KOPT-K1 (cell line): ENCODE results near the gene ATXN1L.
"Not testable (repeated sequence)": the region's sequence is repeated elsewhere in the genome, so short reads cannot be mapped to it uniquely, and the experiment has no call there.

Experiments used
- H3K27ac ChIP-seq: fragments of 200-600 bp; sonication (generic); 2 replicates; pipeline ENCODE4 v1.5.1; 2016; ENCODE audit warnings: antibody characterized with exemption, mild to moderate bottlenecking, low read depth, low read length; ENCODE audit not compliant: poor library complexity, severe bottlenecking
- H3K36me3 ChIP-seq: fragments of 200-600 bp; sonication (generic); 2 replicates; pipeline ENCODE4 v1.5.1; 2017; ENCODE audit warnings: antibody characterized with exemption, mild to moderate bottlenecking, low read length, moderate library complexity; ENCODE audit not compliant: insufficient read depth
- H3K9me3 ChIP-seq: fragments of 200-600 bp; sonication (generic); 2 replicates; pipeline ENCODE4 v1.5.1; 2017; ENCODE audit warnings: antibody characterized with exemption, low read length, mild to moderate bottlenecking; ENCODE audit not compliant: insufficient read depth, poor library complexity, severe bottlenecking

ATXN1L gene

DNA sequence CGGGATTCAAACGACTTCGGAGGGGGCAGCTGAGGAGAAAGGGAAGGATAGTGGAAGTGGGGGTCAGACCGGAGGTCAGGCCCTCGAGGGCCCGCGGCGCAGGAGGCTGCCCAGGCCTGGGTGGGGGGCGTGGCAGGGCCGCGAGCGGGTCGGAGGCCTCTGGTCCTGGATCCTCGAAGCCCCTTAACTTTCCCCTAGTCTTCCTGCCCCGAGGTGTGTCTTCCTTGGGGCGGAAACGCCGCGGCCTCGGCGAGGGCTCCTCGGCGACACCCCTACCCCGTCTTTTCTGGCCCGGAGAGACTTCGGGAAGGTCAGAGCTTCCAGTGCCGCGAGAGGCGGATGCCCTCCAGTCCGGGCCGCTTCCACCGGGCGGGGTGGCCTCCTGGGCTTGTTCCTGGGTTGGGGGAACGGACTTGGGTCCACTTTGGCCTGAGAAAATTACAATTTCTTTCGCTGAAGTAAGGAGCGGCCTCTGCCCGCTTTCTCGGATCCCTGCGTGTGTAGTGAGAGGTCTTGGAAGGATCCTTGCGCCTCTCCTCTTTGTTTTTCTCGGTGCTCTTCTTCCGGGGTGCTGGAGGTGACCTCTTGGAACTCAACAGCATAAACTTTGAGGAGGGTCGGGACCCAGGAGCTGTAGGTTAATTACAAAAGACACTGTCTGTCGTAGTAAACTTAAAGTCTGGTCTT is 50.0 kb downstream of the ATXN1L start:
- Histone ChIP-seq H3K9me3 (no peaks in the 10 kb centered on the region), H3K27ac (peak overlapping the region; percentile 90), H3K36me3 (peaks cover 9% of the 10 kb centered on the region; the same call in 1 of the 2 replicates)

DNA sequence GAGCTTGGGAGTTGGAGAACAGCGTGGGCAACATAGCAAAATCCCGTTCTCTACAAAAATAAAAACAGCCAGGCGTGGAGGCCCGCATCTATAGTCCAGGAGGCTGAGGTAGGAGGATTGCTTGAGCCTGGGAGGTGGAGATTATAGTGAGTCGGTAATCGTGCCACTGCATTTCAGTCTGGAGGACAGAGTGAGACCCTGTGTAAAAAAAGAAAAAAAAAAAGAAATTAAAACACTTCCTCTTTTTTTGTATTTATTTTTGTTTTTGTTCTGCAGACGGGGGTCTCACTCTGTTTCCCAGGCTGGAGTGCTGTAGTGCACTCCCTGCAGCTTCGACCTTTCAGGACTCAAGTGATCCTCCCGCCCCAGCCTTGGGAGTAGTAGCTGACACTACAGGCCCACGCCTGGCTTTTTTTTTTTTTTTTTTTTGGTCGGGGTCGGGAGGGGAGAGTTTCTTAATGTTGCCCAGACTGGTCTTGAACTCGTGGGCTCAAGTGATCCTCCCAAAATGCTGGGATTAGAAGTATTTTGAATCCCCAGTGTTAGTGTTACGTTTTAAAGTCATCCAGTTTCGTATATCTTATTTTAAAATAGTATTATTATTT is 51.1 kb downstream of the ATXN1L start:
- H3K27ac ChIP-seq = peak overlapping the region; percentile 19
- no peaks in the 10 kb centered on the region for H3K9me3 ChIP-seq
- peaks cover 9% of the 10 kb centered on the region; the same call in 1 of the 2 replicates for H3K36me3 ChIP-seq

- Histone ChIP-seq H3K27ac (no peak overlapping the region), H3K9me3 (no peaks in the 10 kb centered on the region), H3K36me3 (peaks cover 9% of the 10 kb centered on the region; the same call in 1 of the 2 replicates)
Observed at GRCh38 chr16:71899171-71899570, 53.4 kb downstream of the ATXN1L start.

GRCh38 chr16:71902656-71903365 is 57.0 kb downstream of the ATXN1L start:
- Histone ChIP-seq H3K36me3 (peaks cover 5% of the 10 kb centered on the region; the same call in 1 of the 2 replicates), H3K27ac (no peak overlapping the region), H3K9me3 (no peaks in the 10 kb centered on the region)

DNA sequence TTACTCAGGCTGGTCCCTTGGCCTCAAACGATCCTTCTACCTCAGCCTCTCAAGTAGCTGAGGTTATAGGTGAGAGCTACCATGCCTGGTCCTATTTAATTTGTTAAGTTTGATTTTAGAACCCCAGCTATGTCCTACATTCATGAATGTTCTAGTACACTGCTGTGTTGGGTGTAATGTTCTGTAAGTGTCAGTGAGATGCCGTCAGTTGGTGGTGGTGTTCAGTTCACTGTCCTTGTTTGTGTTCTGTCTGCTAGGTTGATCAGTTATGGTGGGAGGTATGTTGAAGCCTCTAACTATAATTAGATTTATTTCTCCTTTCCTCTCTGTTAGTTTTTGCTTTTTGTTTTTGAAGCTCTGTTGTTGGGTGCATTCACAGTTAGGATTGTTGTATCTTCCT is 57.8 kb downstream of the ATXN1L start:
- no peaks in the 10 kb centered on the region for H3K9me3 ChIP-seq
- peaks cover 7% of the 10 kb centered on the region; the same call in 1 of the 2 replicates for H3K36me3 ChIP-seq
- H3K27ac ChIP-seq = no peak overlapping the region

GRCh38 chr16:71904239-71904638 is 58.5 kb downstream of the ATXN1L start:
- Histone ChIP-seq H3K36me3 (peaks cover 13% of the 10 kb centered on the region), H3K27ac (no peak overlapping the region), H3K9me3 (no peaks in the 10 kb centered on the region)

DNA sequence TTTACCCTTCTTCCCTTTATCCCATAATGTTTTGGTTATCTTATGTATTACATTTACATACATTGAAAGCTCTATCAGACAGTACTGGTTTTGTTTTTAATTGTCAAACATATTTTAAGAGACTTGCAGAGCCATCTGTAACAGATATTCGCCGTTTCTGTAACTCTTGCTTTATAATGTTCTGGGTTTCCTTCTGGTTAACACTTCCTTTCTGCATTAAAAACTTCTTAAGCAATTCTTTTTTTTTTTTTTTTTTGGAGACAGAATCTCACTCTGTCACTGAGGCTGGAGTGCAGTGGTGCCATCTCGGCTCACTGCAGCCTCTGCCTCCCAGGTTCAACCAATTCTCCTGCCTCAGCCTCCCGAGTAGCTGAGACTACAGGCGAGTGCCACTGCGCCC is 60.0 kb downstream of the ATXN1L start:
- not testable (repeated sequence) for H3K27ac ChIP-seq, H3K9me3 ChIP-seq
- H3K36me3 ChIP-seq = peaks cover 20% of the 10 kb centered on the region
